ENCODE results near the gene GRM4.

Gene GRM4

DNA sequence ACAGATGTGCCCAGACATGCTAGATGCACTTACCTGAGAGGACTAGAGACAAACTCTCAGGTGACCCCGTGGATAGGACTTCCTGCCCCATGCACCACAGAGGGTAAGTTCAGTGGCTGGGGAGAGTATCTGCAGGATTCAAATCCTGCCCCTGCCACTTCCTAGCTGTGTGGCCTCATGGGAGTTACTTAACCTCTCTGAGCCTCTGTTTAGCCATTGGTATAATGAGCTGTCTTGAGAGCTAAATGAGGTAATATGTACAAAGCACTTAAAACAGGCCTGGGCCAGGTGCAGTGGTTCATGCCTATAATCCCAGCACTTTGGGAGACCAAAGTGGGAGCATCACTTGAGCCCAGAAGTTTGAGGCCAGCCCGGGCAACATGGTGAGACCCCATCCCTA is 59.3 kb downstream of the GRM4 start:
- DNase-seq (ENCODE audit: low read depth in 2 of 3, low spot score in 2 of 3) = no peak

DNA sequence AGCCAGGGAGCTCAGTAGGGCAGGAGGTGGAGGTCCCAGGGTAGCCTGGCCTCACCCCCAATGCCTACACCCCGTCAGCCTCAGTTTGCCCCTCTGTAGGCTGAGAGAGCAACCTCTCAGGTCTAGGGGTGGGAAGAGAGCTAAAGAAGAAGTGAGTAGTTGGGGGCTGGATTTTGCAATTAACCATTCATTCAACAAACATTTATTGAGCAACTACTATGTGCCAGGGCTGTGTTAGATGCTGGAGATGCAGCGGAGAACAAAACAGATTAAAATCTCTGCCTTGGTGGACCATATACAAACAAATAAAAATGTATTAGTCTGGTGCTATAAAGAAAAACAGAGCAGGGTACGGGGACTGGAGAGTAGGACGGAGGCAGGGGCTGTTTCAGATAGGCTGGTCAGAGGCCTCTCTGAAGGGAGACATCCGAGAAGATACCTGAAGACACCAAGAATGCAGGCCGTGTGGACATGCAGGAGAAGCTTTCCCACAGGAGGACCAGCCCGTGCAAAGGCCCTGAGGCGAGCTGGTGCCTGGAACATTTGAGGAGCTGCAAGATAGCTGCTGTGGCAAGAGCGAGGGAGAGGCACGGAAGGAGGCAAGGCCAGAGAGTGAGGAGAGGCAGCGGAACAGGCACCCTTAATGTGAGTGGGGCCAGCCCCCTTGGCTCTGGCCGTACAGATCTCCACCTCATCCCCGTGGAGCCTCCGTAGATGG is 60.3 kb downstream of the GRM4 start:
- no peak for DNase-seq (ENCODE audit: low read depth in 2 of 3, low spot score in 2 of 3)

DNA sequence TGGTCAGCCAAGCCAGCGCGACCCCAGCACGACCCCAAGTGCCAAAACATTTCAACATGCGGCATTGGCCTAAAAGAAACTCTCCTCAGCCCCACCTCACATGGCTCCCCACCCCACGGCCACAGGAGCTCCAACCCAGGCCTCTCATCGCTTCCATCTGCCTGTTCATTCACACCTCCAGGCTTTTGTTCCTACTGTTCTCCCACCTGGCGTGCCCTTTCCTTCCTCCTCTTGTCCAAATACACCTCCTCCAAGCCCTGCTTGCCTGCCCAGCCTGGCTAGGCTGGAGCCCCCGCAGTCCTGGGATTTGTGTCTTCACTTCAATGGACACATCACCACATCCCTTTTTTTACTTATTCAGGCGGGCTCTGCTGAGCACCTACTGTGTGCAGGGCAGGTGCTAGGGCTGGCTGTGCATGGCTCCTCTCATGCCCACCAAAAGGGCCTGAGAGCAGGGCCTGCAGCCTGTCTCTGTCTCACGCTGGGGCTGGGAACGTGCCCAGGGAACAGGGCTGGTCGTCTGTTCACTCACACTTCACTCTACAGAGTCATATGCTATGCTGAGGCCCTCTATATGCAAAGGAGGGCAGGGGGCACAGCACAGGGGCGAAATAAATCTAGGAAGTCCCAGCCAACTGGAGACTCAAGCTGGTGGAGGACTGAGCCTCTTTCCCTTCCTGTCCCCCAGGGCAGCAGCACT is 61.1 kb downstream of the GRM4 start:
- DNase-seq (ENCODE audit: low read depth in 2 of 3, low spot score in 2 of 3) = no peak

DNA sequence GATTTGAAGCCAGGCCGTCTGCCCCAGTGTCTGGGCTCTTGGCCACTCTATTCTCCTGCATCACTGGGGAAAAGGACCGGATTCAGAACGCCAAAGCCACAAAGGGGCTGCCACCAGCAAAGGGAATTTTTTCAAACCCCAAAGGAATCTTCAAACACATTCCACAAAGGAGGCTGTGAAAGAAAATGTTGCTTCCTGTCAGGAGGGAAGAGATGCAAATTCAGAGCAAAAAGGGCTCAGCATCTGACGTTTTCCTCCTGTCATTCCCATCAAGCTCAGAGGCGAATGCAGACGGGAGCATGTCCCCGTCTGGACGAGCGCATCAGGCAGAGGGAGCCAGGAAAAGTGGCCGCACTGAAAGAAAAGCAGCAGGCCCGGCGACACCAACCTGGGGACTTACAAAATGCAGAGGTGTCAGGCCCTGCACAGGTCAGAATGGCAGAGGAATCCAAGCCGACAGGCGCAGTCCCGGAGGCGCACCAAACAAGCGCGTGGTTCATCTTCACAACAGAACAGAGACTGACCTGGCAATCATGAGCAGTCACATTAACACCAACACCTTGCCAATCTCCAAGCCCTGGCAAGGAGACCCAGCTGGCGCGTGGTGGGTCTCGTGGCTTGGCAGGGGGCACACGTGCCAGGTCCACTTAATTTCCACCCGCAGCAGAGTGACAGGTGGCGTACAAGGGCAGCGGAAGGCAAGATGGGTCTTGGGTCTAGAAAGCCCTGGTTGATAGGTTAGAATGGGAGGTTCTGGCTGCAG is 62.8 kb downstream of the GRM4 start:
- no peak for DNase-seq (ENCODE audit: low read depth in 2 of 3, low spot score in 2 of 3)

DNA sequence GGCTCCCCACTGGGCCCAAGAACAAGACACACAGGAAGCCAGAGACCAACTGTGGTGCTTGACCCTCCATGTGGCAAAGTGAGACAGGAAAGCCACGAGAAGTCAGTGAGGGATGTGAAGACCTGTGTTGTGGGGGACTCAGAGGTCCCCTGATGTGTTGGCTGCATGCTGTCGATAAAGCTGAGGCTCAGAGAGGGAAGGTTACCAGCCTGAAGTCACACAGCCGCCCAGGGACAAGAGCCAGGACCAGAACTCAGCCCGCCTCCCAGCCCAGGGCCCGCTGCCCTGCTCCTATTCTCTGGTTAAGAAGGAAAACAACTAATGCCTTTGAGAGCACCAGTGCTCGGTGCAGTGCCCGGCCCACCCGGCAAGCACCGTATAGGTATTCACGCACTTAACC is 63.5 kb downstream of the GRM4 start:
- no peak for DNase-seq (ENCODE audit: low read depth in 2 of 3, low spot score in 2 of 3)

DNA sequence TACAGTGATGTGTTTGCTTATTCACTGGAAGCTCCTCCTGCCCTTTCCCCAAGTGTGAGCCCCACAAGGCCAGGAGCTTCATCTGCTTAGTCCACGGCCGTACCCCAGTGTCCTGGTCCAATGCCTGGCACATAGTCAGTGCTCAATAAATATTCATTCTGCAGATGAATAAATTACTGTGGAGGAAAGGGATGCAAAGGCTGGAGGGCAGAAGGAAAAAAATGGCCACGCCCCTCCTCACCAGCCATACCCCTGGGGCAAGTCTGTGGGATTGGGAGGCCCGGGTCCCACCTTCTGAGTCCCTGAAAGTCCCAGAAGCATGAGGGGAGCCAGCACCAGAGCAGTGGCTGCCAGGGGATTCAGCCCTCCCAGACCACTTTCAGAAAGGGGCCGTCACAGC is 65.5 kb downstream of the GRM4 start:
- no peak for DNase-seq (ENCODE audit: low read depth in 2 of 3, low spot score in 2 of 3)

DNA sequence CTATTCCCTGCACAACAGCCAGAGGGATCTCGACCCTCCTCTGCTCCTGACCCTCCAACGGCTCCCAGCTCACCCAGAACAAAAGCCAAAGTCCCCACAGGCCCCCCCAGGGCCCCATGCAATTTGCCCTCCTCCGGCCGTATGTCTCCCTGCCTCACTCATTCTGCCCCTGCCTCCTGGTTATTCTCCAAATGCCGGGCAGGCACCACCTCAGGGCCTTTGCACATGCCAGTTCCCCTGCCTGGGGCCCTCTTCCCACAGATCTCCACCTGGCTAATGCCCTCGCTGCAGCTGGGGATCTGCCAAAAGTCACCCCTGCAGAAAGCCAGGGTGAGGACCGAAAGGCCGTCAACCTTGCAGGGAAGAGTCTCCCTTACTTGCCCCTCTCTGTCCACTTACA is 66.0 kb downstream of the GRM4 start:
- DNase-seq (ENCODE audit: low read depth in 2 of 3, low spot score in 2 of 3) = no peak

DNA sequence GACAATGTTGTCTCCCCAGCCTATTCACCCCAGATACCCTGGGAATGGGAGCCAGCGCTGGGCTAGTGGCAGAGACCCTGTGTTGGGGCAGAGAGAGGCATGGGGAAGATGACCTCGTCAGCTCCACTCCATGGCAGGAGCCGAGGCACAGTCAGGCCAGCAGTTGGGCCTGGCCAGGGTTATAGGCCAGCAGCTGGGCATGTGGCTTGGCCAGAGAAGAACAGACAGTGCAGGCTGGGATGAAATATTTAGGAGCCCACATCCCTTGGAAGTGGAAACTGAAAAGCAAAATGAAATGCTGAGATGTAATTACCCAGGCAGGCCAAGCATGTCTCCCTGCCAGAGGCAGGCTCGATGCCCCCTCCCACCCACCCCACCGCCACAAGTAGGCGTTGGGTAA is 70.0 kb downstream of the GRM4 start:
- no peak for DNase-seq (ENCODE audit: low read depth in 2 of 3, low spot score in 2 of 3)

DNA sequence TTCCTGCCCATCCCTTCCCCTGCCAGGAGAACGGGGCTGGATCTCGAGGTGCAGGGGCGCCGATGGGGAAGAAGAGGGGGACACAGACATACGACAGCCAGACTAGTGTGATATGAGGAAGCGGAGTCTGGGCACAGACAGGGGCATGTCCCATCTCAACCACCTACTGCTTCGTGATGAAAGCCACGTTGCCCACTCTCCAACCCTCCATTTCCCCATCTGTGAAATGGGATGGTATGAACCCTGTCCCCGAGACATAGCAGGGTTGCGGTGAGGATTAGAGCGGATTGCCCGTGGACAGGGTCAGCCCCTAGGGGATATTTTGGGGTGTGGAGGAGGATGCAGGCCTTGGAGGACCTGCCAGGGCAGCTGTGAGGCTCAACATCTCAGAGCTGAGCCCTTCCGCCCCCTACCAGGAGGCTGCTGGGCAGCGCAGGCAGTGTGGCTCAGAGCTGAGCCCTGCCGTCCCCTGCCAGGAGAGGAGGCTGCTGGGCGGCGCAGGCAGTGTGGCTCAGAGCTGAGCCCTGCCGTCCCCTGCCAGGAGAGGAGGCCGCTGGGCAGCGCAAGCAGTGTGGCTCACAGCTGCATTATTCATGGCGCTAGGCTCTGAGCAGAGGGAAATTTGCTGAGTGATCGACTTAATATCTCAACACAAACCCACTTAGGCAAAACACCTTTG is 71.7 kb downstream of the GRM4 start:
- DNase-seq (ENCODE audit: low read depth in 2 of 3, low spot score in 2 of 3) = no peak

DNA sequence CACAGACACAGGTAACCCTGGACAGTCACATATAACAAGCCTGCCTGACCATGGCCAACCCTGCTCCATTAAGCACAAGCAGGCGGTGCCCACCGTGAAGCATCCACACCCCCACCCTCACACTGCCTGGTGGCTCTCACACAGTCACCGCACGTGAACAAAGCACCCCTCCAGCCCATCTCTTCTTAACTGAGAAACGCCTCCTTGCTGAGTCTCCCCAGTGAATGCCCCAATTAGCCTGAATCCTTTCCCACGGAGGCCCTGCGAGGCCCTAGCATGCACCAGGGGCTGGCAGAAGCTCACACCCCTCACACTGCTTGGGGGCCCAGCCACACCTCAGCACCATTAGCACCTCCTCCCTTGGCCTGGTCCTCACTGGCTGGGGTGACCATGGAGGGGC is 72.3 kb downstream of the GRM4 start:
- no peak for DNase-seq (ENCODE audit: low read depth in 2 of 3, low spot score in 2 of 3)

DNA sequence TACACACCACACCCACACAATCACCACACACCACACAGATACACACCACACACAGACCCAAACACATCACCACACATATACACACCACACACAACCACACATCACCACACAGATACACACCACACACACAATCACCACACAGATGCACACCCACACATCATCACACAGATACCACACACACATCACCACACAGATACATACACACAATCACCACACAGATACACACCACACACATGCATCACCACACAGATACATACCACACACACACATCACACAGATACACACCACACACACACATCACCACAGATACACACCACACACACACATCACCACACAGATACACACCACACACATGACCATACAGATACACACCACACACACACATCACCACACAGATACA is 73.2 kb downstream of the GRM4 start:
- DNase-seq (ENCODE audit: low read depth in 2 of 3, low spot score in 2 of 3) = no peak

DNA sequence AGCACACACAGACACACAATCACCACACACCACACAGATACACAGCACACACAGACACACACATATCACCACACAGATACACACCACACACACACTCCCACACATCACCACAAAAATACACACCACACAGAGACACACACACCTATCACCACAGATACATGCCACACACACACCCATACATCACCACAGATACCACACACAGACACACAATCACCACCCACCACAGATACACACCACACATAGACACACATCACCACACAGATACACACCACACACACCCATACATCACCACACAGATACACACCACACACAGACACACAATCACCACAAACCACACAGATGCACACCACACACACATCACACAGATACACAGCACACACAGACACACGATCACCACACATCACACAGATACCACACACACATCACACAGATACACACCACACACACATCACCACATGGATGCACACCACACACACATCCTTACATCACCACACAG is 74.0 kb downstream of the GRM4 start:
- no peak for DNase-seq (ENCODE audit: low read depth in 2 of 3, low spot score in 2 of 3)

DNA sequence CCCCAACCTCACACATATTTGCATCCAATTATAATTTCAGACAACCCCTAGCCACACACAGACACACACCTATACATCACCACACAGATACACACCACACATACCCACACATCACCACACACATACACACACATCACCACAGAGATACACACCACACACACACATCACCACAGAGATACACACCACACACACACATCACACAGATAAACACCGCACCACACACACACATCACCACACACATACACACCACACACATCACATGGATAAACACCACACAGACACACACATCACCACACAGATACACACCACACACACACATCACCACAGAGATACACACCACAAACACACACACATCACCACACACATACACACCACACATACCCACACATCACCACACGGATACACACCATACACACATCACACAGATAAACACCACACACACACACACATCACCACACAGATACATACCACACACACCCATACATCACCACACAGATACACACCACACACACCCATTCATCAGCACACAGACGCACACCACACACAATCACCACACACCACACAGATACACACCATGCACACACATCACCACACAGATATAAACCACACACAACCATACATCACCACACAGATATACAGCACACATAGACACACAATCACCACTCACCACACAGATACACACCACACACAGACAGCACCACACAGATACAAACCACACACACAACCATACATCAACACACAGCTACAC is 74.6 kb downstream of the GRM4 start:
- DNase-seq (ENCODE audit: low read depth in 2 of 3, low spot score in 2 of 3) = no peak

DNA sequence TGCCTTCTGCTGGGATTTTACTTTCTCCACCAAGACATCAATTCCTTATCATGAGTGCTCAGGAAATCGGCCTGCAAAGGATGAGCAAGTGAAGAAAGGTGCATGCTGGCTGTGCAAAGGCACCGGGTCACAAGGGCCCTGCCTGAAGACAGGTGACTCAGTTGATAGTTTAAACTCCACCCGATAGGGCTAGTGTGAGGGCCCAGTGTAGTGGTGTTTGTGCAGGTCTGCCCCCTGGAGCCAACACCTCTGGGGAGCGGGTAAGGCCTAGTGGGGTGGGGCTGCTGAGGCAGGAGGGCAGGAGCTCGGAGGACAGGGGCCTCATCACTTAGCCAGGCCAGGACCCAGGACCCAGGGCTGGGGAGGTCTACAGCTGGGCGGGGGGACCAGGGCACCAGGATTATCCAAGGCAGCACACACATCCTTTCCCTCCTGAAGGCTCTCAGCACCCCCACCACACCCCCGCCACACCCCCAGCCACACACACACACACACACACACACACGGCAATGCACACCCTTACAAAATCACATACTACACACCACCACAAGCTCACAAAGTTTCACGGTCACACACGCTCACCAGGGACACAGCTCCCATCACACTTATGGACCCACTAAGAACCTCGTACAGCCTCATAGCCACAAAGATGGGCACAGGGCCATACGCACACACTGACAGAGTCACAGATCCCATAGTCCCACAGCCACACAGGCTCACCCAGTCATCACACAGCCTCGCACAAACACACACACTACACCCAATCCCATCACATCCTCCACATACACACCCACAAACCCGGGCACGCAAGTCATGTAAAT is 75.4 kb downstream of the GRM4 start:
- DNase-seq (ENCODE audit: low read depth in 2 of 3, low spot score in 2 of 3) = no peak

DNA sequence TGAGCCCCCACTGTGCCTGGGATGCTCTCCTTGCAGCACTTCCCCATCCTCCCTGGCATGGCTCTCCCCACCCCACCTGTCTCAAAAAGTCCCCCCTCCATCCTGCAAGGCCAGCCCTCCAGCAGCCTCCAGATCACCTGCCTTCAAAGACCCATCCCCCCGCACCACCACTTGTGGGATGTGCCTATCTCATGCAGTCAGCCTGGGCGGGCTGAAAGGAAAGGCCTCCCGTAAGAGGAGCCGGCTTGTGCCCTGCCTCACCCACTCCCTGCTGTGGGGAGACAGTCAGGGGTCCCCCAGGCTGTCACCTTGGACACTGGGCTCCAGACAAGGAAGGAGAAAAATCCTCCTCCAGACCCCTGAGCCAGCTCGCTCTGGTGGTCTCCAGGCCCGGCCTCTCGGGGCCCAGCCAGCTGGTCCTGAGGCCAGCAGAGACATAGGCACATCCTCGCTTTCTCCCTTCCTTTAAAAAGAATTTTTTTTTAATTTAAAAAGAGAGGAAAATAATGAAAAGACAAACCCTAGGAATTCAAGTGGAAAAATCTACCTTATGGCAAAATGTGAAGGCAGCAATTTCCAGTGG is 77.3 kb downstream of the GRM4 start:
- DNase-seq (ENCODE audit: low read depth in 2 of 3, low spot score in 2 of 3) = no peak

DNA sequence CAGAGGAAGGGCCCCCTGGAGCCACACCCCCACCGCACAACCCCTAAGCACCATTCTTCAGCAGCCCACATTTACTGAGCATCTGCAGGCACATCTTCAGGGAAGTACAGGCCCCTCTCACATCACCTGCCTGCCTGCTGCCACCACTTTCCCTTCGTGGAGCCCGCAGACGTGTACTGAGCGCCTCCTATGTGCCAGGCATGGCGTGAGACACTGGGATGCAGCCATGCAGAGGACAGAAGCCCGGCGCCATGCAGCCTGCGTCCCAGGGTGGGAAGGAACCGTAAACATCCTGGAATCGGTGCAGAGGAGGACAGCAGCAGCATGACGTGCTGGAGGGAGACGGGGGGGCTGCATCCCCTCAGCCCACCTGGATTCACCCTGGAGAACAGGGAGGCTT is 78.1 kb downstream of the GRM4 start:
- no peak for DNase-seq (ENCODE audit: low read depth in 2 of 3, low spot score in 2 of 3)

DNA sequence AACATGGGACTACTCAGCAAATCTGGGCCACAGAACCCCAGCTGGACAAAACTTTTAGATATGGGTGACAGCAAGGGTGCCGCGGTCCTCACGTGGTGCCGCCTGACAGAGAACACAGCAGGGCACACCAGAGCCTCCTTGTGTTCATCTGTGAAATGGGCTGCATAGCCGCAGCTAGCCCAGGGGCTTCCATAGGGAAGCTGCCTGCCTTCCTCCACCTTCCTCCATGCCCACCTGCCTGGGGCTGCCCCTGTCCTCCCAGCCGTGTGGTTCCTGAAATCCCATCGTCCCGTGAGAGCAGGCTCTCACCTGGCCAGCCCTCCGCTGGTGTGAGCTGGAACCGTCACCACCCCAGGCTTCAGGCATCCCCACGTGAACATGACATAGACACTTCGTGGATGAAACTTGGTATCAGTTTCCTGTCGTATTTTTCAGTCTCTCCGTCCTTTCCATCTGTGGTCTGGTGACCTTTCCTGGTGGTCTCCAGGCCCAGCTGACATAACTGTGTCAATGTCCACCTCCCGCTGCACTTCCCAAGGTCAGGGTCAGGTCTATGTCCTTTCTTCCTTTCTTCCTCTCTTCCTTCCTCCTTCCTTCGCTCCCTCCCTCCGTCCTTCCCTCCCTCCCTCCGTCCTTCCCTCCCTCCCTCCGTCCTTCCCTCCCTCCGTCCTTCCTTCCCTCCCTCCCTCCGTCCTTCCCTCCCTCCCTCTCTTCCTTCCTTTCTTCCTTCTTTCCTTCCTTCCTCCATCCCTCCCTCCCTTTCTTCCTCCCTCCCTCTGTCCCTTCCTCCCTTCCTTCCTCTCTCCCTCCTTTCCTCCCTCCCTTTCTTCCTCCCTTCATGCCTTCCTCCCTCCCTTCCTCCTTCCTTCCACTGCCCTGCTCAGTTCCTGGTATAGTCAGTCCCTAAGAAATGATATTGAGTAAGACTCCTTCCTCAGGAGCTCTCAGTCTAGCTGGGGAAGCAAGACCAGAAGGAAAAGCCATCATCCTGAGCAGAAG is 78.8 kb downstream of the GRM4 start:
- no peak for DNase-seq (ENCODE audit: low read depth in 2 of 3, low spot score in 2 of 3)

DNA sequence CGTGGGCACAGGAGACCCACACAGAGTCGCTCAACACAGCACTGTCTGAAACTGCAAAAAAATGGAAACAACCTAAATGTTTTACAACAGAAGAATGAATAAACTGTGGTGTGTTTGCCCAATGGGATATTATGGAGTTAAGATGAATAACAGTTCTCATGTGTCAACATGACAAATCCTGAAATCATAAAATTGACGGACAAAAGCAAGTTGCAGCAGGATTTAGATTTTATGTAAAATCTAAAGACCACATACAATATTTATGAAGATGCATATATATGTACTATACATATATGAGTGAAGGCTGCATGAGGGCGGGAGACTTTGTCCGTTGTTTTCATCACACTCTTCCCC is 79.7 kb downstream of the GRM4 start:
- DNase-seq (ENCODE audit: low read depth in 2 of 3, low spot score in 2 of 3) = no peak

All from activated CD8-positive, alpha-beta memory T cell treated with anti-CD3 and anti-CD28 coated beads for 48 hours (primary cell).